PC-9 (cell line): ENCODE data around the gene TRIM49C. TPM values are rescaled to one million over a fixed set of nuclear protein-coding genes. Genes with fewer than 3 reads are reported as not detected.

Experiments
- total RNA-seq: library from RNA; stranded (reverse); gene quantifications from 2 replicates; pipeline ENCODE4 v1.2.3, GENCODE V29; 2021

Gene TRIM49C
- total RNA-seq, 1 experiment from 2014 or later = not detected

Other genes with a start within 250 kb of the TRIM49C start
- gene TRIM49, start 222.5 kb upstream of the TRIM49C start, total RNA-seq = not detected in 2 replicates
- gene TRIM64B, start 152.6 kb upstream of the TRIM49C start, total RNA-seq = not detected in 2 replicates
- gene TRIM49D1, start 108.9 kb upstream of the TRIM49C start, total RNA-seq = not detected in 2 replicates
- not detected in 2 replicates for gene TRIM49D2, start 107.0 kb upstream of the TRIM49C start, total RNA-seq
- gene TRIM64, start 65.1 kb upstream of the TRIM49C start, total RNA-seq = not detected in 2 replicates
- gene UBTFL1, start 54.8 kb downstream of the TRIM49C start, total RNA-seq = not detected in 2 replicates
- gene NAALAD2, start 103.6 kb downstream of the TRIM49C start, total RNA-seq = not detected in 2 replicates
- gene CHORDC1, start 191.9 kb downstream of the TRIM49C start, total RNA-seq = 34.6 and 70.5 TPM in 2 replicates